ENCODE results near the gene HYCC2. TPM values are rescaled to one million over a fixed set of nuclear protein-coding genes. Genes with fewer than 3 reads are reported as not detected.

Gene HYCC2
- total and polyA plus RNA-seq, 2 of the 8 experiments (the other 6 are each of a cell fraction or from before 2014, with no cell fraction given), result 0.86 to 8.0 TPM

GRCh38 chr2:201038855-201039254 is 32.6 kb downstream of the HYCC2 start (continued):
- no peak for TF ChIP-seq CHD7 (IDR thresholded peaks at IDR 0.05; ENCODE audit: insufficient replicate concordance, low read length)
- no peak for TF ChIP-seq TAF7 (optimal IDR thresholded peaks at IDR 0.05; ENCODE audit: borderline replicate concordance, low read depth, low read length)
- TF ChIP-seq SAP30 (IDR thresholded peaks at IDR 0.05; ENCODE audit: insufficient read depth, insufficient replicate concordance, low read length), result no peak
- TF ChIP-seq KDM5A (IDR thresholded peaks at IDR 0.05; ENCODE audit: low read length), result no peak
- no peak for TF ChIP-seq GABPA (IDR thresholded peaks at IDR 0.05; ENCODE audit: borderline replicate concordance, insufficient read depth, low read length)
- no peak for TF ChIP-seq KDM4A (IDR thresholded peaks at IDR 0.05; ENCODE audit: low read depth, low read length, severe bottlenecking)
- no peak for TF ChIP-seq RBBP5 (IDR thresholded peaks at IDR 0.05; ENCODE audit: borderline replicate concordance, low read depth, low read length)
- no peak for TF ChIP-seq POLR2AphosphoS5 (IDR thresholded peaks at IDR 0.05; ENCODE audit: low read depth, low read length)

All from H1 (cell line).